GM19324 (cell line): ENCODE measurements around the gene CHPF.
A peak's percentile ranks its signal among the peaks of the same experiment; 100 is the strongest.

Source experiments
- ATAC-seq: cut with Tn5 transposase; IDR thresholded peaks from one replicate; pipeline ENCODE4 v1.9.1; 2021; ENCODE audit warnings: mild to moderate bottlenecking, moderate library complexity; ENCODE audit not compliant: unreplicated experiment, low FRiP score

Gene CHPF

GRCh38 chr2:219515874-219516629, 27.6 kb downstream of the CHPF start:
- no peak for ATAC-seq

- ATAC-seq: no peak
These were observed 28.8 kb downstream of the CHPF start for GRCh38 chr2:219514836-219515235.

- ATAC-seq: no peak
These were observed 29.3 kb downstream of the CHPF start, which contains the start of gene ASIC4 for GRCh38 chr2:219514196-219514761. TSS of gene ASIC4 (plus strand) at chr2:219514482. CDS start at chr2:219514725, 243 bp downstream.

GRCh38 chr2:219513787-219514186, 29.8 kb downstream of the CHPF start:
- no peak for ATAC-seq

- no peak for ATAC-seq
These were observed 30.9 kb downstream of the CHPF start for GRCh38 chr2:219512524-219513216.

GRCh38 chr2:219511547-219512325, 31.9 kb downstream of the CHPF start:
- ATAC-seq: no peak

GRCh38 chr2:219510512-219511135, 33.0 kb downstream of the CHPF start:
- no peak for ATAC-seq

- peak; percentile 44 for ATAC-seq
These were observed 33.7 kb downstream of the CHPF start for GRCh38 chr2:219509780-219510511.

- ATAC-seq: no peak
These were observed 34.4 kb downstream of the CHPF start for GRCh38 chr2:219508971-219509779.

- ATAC-seq: no peak
These were observed 35.2 kb downstream of the CHPF start for GRCh38 chr2:219508444-219508734.

GRCh38 chr2:219507581-219508443, 35.8 kb downstream of the CHPF start:
- ATAC-seq: no peak

- no peak for ATAC-seq
These were observed 36.6 kb downstream of the CHPF start for GRCh38 chr2:219506802-219507526.

GRCh38 chr2:219506153-219506801, 37.3 kb downstream of the CHPF start:
- no peak for ATAC-seq

- ATAC-seq: no peak
These were observed 38.0 kb downstream of the CHPF start for GRCh38 chr2:219505585-219505984.

GRCh38 chr2:219502618-219503017, 41.0 kb downstream of the CHPF start:
- no peak for ATAC-seq

- ATAC-seq: no peak
These were observed 41.8 kb downstream of the CHPF start for GRCh38 chr2:219501849-219502248.

GRCh38 chr2:219500135-219500534, 43.5 kb downstream of the CHPF start:
- ATAC-seq: no peak
